ENCODE measurements around the gene IPPK. TPM values are rescaled to one million over a fixed set of nuclear protein-coding genes. Genes with fewer than 3 reads are reported as not detected.

The IPPK gene
- total RNA-seq, 2 donors from 2014 or later, result 8.2 to 8.4 TPM

GRCh38 chr9:92637326-92637725 lies 32.6 kb downstream of the IPPK start:
- intact Hi-C loops (cut with DNase I), result loop anchor here (5.0 to 10.0 kb wide), 3 partner anchors 195 to 503 kb away; no protein-coding TSS in a partner anchor
- TF ChIP-seq CTCF (IDR thresholded peaks at IDR 0.05), result no peak
- H3K9me3 ChIP-seq, result no peaks in the 10 kb centered on the region
- H3K4me3 ChIP-seq, result no peak overlapping the region
- H3K27me3 ChIP-seq, result no peaks in the 10 kb centered on the region
- no peak overlapping the region for H3K9ac ChIP-seq (ENCODE audit: low read depth in 2 of 2, low read length in 2 of 2)
- no peak for DNase-seq
- peaks cover 8% of the 10 kb centered on the region for H3K36me3 ChIP-seq
- no peaks in the 10 kb centered on the region for H3K4me1 ChIP-seq
- H3K27ac ChIP-seq, result no peak overlapping the region

GRCh38 chr9:92636627-92637026 lies 33.3 kb downstream of the IPPK start:
- intact Hi-C loops (cut with DNase I), result loop anchor here (5.0 to 10.0 kb wide), 3 partner anchors 194 to 502 kb away; no protein-coding TSS in a partner anchor
- no peak overlapping the region for H3K9ac ChIP-seq (ENCODE audit: low read depth in 2 of 2, low read length in 2 of 2)
- TF ChIP-seq CTCF (IDR thresholded peaks at IDR 0.05), result no peak
- no peaks in the 10 kb centered on the region for H3K4me1 ChIP-seq
- no peak overlapping the region for H3K27ac ChIP-seq
- H3K4me3 ChIP-seq, result no peak overlapping the region
- no peak for DNase-seq
- H3K36me3 ChIP-seq, result peaks cover 8% of the 10 kb centered on the region
- H3K27me3 ChIP-seq, result no peaks in the 10 kb centered on the region
- H3K9me3 ChIP-seq, result no peaks in the 10 kb centered on the region

- H3K36me3 ChIP-seq, result peaks cover 8% of the 10 kb centered on the region
Observed at GRCh38 chr9:92635760-92636159, 34.2 kb downstream of the IPPK start.

GRCh38 chr9:92634712-92635605 lies 35.0 kb downstream of the IPPK start:
- H3K4me3 ChIP-seq, result no peak overlapping the region
- DNase-seq, result peak; percentile 75
- TF ChIP-seq CTCF (IDR thresholded peaks at IDR 0.05), result peak; percentile 85
- H3K9me3 ChIP-seq, result no peaks in the 10 kb centered on the region
- peaks cover 8% of the 10 kb centered on the region for H3K36me3 ChIP-seq
- no peaks in the 10 kb centered on the region for H3K4me1 ChIP-seq
- intact Hi-C loops (cut with DNase I), result loop anchor here (5.0 to 10.0 kb wide), 4 partner anchors 133 to 500 kb away; no protein-coding TSS in a partner anchor
- H3K27me3 ChIP-seq, result no peaks in the 10 kb centered on the region
- no peak overlapping the region for H3K27ac ChIP-seq
- no peak overlapping the region for H3K9ac ChIP-seq (ENCODE audit: low read depth in 2 of 2, low read length in 2 of 2)

More at GRCh38 chr9:92635760-92636159, 34.2 kb downstream of the IPPK start:
- H3K4me1 ChIP-seq, result no peaks in the 10 kb centered on the region
- H3K9me3 ChIP-seq, result no peaks in the 10 kb centered on the region
- H3K4me3 ChIP-seq, result no peak overlapping the region
- intact Hi-C loops (cut with DNase I), result loop anchor here (5.0 to 10.0 kb wide), 3 partner anchors 193 to 501 kb away; no protein-coding TSS in a partner anchor
- no peak for TF ChIP-seq CTCF (IDR thresholded peaks at IDR 0.05)
- H3K27me3 ChIP-seq, result no peaks in the 10 kb centered on the region
- DNase-seq, result no peak
- H3K27ac ChIP-seq, result no peak overlapping the region
- no peak overlapping the region for H3K9ac ChIP-seq (ENCODE audit: low read depth in 2 of 2, low read length in 2 of 2)

- Histone ChIP-seq H3K27me3 (no peaks in the 10 kb centered on the region), H3K27ac (no peak overlapping the region), H3K36me3 (peaks cover 8% of the 10 kb centered on the region), H3K4me1 (no peaks in the 10 kb centered on the region), H3K9me3 (no peaks in the 10 kb centered on the region), H3K9ac (ENCODE audit: low read depth in 2 of 2, low read length in 2 of 2) (no peak overlapping the region), H3K4me3 (no peak overlapping the region)
- no peak for TF ChIP-seq CTCF (IDR thresholded peaks at IDR 0.05)
- intact Hi-C loops (cut with DNase I), result loop anchor here (5.0 to 10.0 kb wide), 3 partner anchors 131 to 499 kb away; no protein-coding TSS in a partner anchor
- DNase-seq, result no peak
Observed at GRCh38 chr9:92633614-92634278, 36.2 kb downstream of the IPPK start.

All from colonic mucosa (tissue), 4 donors.